PC-3 (cell line): ENCODE measurements around the gene CFAP206.

Experiments
- CTCF ChIP-seq: fragments of 300-600 bp; sonication (generic); conservative IDR thresholded peaks from 2 replicates; pipeline ENCODE4 v1.5.1; 2017; ENCODE audit warnings: antibody characterized with exemption, low read depth, mild to moderate bottlenecking, low read length
- EZH2 ChIP-seq: fragments of 300-600 bp; sonication (generic); IDR thresholded peaks from one replicate; pipeline ENCODE4 v1.6.1; 2017; ENCODE audit warnings: antibody characterized with exemption, mild to moderate bottlenecking, low read length; ENCODE audit not compliant: unreplicated experiment
- EZH2phosphoT487 ChIP-seq: fragments of 300-600 bp; sonication (generic); IDR thresholded peaks from 2 replicates; pipeline ENCODE4 v1.6.1; 2018; ENCODE audit warnings: mild to moderate bottlenecking, antibody characterized with exemption, low read length, borderline replicate concordance

- TF ChIP-seq CTCF (no peak), EZH2 (no peak), EZH2phosphoT487 (no peak)
These were observed 241 bp upstream of the CFAP206 start for GRCh38 chr6:87407561-87407900.
